RKO (cell line): ENCODE measurements around the gene MARK3.

Experiments used
- DNase-seq: peaks from one replicate; pipeline ENCODE4 v3.0.0-alpha.2; 2016; ENCODE audit warnings: low spot score

MARK3 gene

GRCh38 chr14:103549361-103550311 lies 164.4 kb downstream of the MARK3 start:
- no peak for DNase-seq

DNA sequence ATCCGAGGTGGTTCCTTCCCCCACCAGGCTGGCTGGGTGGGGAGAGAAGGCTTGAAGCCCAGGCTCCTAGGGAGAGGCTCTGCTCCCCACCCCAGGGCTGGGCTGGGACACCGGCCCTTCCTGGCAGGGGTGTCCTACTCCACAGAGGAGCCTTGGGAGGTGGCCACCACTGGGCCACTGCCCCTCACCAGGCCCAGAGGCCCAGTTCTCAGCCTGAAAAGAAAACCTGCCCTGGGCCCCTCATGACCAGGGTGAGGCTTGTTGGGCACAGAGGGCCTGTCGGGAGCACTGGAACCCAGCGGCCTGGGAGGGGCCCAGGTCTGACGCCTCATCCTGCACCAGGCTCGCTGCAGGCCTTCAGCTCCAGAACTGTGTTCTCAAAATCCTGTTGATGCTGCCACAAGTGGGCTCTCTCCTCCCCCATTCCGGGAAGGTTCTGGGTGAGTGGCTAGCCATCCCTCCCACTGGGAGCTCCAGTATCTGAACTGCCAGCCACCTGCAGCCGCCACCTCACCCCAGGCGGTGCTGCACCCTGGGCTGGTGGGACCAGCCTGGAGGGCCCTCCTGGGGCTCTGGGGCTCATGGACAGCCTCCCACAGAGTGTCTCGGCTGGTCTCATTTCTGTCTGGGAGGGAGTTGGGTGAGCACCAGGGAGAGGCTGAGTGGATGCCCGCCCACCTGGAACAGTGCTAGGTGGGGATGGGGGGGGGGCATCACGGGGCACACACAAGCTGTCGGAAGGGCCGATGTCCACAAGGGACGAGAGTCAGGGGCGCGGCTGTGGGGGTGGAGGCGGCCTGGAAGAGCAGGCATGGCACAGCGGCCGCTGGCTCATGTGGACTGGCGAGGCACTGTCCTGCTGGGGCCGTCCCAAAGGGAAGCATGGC lies 165.5 kb downstream of the MARK3 start:
- no peak for DNase-seq

DNA sequence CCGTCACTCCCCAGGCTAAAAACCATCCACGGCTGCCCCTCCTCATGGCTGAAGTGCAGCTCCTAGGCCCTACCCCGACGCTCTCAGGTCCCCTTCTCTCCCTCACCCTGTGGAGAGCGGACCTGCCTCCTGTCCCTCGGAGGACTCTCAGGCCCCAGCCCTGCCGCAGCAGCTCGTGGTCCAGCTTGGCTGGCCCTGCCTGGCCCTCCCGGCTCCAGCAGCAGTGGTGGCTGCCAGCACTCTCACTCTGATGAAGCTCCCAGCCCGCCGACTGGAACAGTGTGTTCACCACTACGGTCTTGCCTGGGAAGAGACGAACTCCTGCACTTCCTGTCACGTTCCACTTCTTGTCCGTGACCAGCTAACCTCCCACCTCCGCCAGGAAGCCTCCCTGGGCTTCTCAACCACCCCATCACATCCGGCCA lies 166.1 kb downstream of the MARK3 start:
- no peak for DNase-seq

GRCh38 chr14:103552011-103552845 lies 167.0 kb downstream of the MARK3 start:
- no peak for DNase-seq

GRCh38 chr14:103552846-103553210 lies 167.6 kb downstream of the MARK3 start:
- no peak for DNase-seq
